RWPE1 (cell line): ENCODE results near the gene SLC12A9.
"Not testable (repeated sequence)": the region's sequence is repeated elsewhere in the genome, so short reads cannot be mapped to it uniquely, and the experiment has no call there.

Experiments used
- CTCF ChIA-PET: fragments of 350-600 bp; sonication (Branson Sonifier 250); formaldehyde crosslinking; extraction: SDS; loops from one replicate; lab custom pipeline; 2021; lab: Yijun Ruan, JAX
- POLR2A ChIA-PET: fragments of 400-600 bp; formaldehyde crosslinking; extraction: SDS; loops from one replicate; lab custom pipeline; 2020; ENCODE audit warnings: antibody characterized with exemption; ENCODE audit not compliant: low non-redundant PET; lab: Yijun Ruan, JAX
- DNase-seq: peaks from one replicate; pipeline ENCODE4 v3.0.0; 2012; ENCODE audit warnings: low spot score
- H3K27ac ChIP-seq: fragments of 450-650 bp; 2 replicates; pipeline ENCODE4 v1.5.1; 2017
- CTCF ChIP-seq: fragments of 450-650 bp; conservative IDR thresholded peaks from 2 replicates; pipeline ENCODE4 v1.5.1; 2017; ENCODE audit warnings: low read depth, mild to moderate bottlenecking

SLC12A9 gene

GRCh38 chr7:100808354-100808875 is 44.1 kb upstream of the SLC12A9 start:
- POLR2A ChIA-PET, result no interaction called here
- no peak for TF ChIP-seq CTCF
- CTCF ChIA-PET, result no interaction called here
- H3K27ac ChIP-seq, result peak overlapping the region; percentile 41
- no peak for DNase-seq

DNA sequence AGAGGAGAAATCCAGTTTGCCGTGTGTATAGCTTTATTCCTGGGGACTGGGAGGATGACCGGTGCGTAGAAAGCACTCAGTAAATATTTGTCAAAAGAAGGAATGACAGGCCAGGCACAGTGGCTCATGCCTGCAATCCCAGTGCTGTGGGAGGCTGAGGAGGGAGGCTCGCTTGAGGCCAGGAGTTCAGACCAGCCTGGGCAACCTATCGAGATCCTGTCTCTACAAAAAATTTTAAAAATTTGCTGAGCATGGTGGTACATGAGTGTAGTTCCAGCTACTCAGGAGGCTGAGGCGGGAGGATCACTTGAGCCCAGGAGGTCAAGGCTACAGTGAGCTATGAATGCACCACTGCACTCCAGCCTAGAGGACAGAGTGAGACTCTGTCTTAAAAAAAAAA is 41.0 kb upstream of the SLC12A9 start:
- CTCF ChIA-PET, result no interaction called here
- DNase-seq, result no peak
- H3K27ac ChIP-seq, result peak overlapping the region; percentile 76
- POLR2A ChIA-PET, result interaction anchor here (0.7 kb wide), 1 partner anchor 44 kb away, joined by 4 read pairs; no protein-coding TSS in a partner anchor
- no peak for TF ChIP-seq CTCF

DNA sequence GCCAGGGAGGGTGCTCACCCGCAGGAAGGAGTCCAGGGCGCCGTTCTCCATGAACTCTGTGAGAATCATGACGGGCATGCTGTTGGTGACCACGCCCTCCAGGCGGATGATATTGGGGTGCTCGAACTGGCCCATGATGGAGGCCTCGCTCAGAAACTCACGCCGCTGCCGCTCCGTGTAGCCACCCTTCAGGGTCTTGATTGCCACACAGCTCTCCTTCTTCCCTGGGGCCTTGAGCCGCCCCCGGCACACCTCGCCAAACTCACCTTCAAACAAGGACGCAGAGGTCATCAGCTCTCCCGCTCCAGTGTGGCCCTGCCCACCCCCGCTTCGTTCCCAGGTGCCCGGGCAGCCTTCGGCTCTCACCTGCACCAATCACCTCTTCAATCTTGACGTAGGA is 39.8 kb upstream of the SLC12A9 start:
- CTCF ChIA-PET, result interaction anchor here (0.6 kb wide), 2 partner anchors 9 to 39 kb away, joined by 3 read pairs; no protein-coding TSS in a partner anchor
- TF ChIP-seq CTCF, result no peak

GRCh38 chr7:100816515-100816914 is 36.0 kb upstream of the SLC12A9 start:
- POLR2A ChIA-PET, DNase-seq: not testable (repeated sequence)
- CTCF ChIA-PET, result interaction anchor here (1.3 kb wide), 1 partner anchor 35 kb away, joined by 9 read pairs; no protein-coding TSS in a partner anchor
- H3K27ac ChIP-seq, result peak overlapping the region; percentile 76

More for the DNA sequence above, 39.8 kb upstream of the SLC12A9 start:
- DNase-seq, result no peak
- POLR2A ChIA-PET, result interaction anchor here (0.7 kb wide), 1 partner anchor 104 kb away, joined by 3 read pairs; no protein-coding TSS in a partner anchor
- peak overlapping the region; percentile 76 for H3K27ac ChIP-seq

DNA sequence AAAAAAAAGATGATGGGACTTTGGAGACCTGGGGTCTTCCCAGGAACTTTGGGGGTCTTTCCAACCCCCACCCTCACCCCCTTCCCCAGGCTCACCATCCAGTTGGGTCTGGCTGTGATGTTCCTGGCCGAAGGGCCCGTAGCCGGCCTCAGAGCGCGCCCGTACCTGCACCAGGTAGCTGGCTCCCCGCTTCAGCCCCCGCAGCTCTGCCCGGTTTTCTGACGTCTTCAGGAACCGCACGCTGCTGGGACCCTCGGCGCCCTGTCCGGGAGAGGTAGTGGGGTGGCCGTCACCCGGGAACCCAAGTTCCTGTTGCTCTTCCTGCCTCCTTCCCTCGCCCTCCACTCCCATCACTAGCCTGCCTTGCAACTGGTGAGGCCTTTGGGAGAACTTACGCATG is 35.4 kb upstream of the SLC12A9 start:
- DNase-seq, result no peak
- H3K27ac ChIP-seq, result peak overlapping the region; percentile 76
- TF ChIP-seq CTCF, result no peak
- POLR2A ChIA-PET, result no interaction called here
- CTCF ChIA-PET, result interaction anchor here (0.6 kb wide), 1 partner anchor 127 kb away, joined by 9 read pairs; no protein-coding TSS in a partner anchor

- ChIA-PET POLR2A (no interaction called here), CTCF (no interaction called here)
- no peak for DNase-seq
- H3K27ac ChIP-seq, result peak overlapping the region; percentile 76
- no peak for TF ChIP-seq CTCF
These were observed 34.1 kb upstream of the SLC12A9 start for GRCh38 chr7:100818366-100818765.

GRCh38 chr7:100818825-100819224 is 33.7 kb upstream of the SLC12A9 start:
- no peak for TF ChIP-seq CTCF
- peak overlapping the region; percentile 76 for H3K27ac ChIP-seq
- DNase-seq, result no peak
- POLR2A ChIA-PET, result no interaction called here
- CTCF ChIA-PET, result interaction anchor here (0.6 kb wide), 1 partner anchor 62 kb away, joined by 3 read pairs; no protein-coding TSS in a partner anchor
